GM23248 (cell line): ENCODE measurements around the gene HSD17B13.

Experiments
- EZH2 ChIP-seq: fragments of 200-600 bp; sonication (generic); IDR thresholded peaks from 2 replicates; pipeline ENCODE4 v1.6.1; 2018; ENCODE audit warnings: antibody characterized with exemption, mild to moderate bottlenecking; ENCODE audit not compliant: insufficient read depth, poor library complexity, severe bottlenecking
- EZH2phosphoT487 ChIP-seq: fragments of 200-600 bp; sonication (generic); IDR thresholded peaks from 2 replicates; pipeline ENCODE4 v1.6.1; 2018; ENCODE audit warnings: antibody characterized with exemption, moderate library complexity, mild to moderate bottlenecking, low read depth; ENCODE audit not compliant: insufficient read depth

DNA sequence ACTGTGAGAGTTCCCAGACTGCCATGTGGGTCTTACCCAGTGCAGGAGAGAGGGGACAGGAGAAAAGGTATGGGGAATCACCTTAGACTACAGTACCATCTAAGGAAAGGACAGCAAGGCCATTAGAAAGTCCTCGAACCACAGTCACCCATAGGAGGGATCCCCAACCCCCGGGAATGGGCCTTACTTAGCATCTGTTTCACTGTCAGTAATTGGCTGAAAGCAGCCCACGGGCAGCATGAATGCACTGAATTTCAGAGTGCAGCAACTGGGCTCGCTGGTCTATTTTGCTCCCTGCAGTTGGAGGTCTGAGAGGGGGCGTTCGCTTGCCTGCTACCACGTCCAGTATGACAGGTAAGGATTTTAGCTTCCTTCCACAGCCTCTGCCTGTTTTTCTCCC, 51.9 kb downstream of the HSD17B13 start:
- no peak for TF ChIP-seq EZH2
- TF ChIP-seq EZH2phosphoT487 = no peak
